GM21825 (cell line): ENCODE results near the gene GCAT.

Experiments
- ATAC-seq: cut with Tn5 transposase; IDR thresholded peaks from one replicate; pipeline ENCODE4 v1.9.1; 2021; ENCODE audit warnings: mild to moderate bottlenecking, moderate library complexity; ENCODE audit not compliant: unreplicated experiment

The GCAT gene

GRCh38 chr22:37806409-37807333, 1.1 kb upstream of the GCAT start:
- ATAC-seq: no peak

GRCh38 chr22:37808294-37808657, 542 bp downstream of the GCAT start:
- no peak for ATAC-seq

DNA sequence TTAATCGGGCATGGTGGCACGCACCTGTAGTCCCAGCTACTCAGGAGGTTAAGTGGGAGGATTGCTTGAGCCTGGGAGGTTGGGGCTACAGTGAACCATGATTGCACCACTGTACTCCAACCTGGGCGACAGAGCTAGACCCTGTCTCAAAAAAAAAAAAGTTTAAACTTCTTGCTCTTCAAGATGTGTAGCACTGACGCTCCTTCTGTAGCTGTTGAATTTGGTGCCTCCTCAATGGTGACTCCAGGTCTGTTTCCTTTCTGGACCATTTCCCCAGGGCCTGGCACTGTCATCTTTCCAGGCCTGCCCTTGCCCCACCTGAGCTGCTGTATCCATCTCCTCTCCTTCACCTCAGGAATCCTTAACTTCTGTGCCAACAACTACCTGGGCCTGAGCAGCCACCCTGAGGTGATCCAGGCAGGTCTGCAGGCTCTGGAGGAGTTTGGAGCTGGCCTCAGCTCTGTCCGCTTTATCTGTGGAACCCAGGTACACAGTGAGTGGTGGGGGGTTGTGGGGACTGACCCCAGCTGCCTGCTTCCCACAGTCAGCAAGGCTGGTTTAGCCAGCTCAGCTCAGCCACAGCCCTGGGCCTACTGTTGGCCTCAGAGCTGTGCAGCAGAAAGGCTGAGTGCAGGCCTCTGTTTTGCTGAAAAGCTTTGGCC, 2.1 kb downstream of the GCAT start:
- no peak for ATAC-seq

GRCh38 chr22:37811867-37812266, 4.1 kb downstream of the GCAT start:
- ATAC-seq: no peak

DNA sequence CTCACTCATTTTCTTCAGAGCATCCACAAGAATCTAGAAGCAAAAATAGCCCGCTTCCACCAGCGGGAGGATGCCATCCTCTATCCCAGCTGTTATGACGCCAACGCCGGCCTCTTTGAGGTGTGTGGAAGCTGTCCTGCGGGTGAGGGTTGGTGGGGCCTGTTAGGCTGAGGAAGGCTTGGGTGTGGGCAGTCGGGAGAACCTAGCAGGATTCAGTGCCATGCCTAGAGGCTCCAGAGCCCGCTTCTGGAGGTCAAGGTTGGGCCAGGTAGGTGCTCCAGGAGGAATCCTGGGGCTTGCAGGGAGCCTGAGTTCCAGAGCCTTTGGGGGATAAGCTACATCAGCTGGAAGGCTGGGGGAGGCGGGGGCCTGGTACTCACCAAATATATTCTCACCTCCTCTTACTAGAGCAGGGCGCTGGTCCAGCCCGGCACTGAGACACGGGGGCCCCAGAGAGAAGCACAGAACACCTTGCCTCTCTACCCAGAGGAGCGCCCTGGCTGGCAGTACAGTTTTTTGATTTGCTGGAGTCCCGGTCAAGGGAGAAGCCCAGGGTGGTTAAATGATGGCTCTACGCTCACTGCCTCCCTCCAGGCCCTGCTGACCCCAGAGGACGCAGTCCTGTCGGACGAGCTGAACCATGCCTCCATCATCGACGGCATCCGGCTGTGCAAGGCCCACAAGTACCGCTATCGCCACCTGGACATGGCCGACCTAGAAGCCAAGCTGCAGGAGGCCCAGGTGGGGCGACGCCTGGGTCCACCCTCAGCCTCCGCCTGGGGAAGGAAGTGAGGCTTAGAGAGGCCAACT, 5.3 kb downstream of the GCAT start:
- ATAC-seq: no peak

DNA sequence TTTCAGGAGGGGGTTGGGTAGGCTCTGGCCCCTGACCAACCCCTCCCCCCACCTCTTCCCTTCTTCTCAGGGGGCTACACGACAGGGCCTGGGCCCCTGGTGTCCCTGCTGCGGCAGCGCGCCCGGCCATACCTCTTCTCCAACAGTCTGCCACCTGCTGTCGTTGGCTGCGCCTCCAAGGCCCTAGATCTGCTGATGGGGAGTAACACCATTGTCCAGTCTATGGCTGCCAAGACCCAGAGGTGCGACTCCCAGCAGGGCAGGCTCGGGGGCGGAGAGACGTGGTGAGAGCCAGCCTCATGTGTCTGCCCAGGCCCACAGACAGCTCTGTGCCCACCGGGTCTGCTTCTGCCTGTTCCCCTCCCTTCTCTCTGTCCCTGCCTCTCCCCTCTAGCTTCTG, 7.9 kb downstream of the GCAT start:
- ATAC-seq: no peak

GRCh38 chr22:37816543-37817180, 8.9 kb downstream of the GCAT start:
- no peak for ATAC-seq

DNA sequence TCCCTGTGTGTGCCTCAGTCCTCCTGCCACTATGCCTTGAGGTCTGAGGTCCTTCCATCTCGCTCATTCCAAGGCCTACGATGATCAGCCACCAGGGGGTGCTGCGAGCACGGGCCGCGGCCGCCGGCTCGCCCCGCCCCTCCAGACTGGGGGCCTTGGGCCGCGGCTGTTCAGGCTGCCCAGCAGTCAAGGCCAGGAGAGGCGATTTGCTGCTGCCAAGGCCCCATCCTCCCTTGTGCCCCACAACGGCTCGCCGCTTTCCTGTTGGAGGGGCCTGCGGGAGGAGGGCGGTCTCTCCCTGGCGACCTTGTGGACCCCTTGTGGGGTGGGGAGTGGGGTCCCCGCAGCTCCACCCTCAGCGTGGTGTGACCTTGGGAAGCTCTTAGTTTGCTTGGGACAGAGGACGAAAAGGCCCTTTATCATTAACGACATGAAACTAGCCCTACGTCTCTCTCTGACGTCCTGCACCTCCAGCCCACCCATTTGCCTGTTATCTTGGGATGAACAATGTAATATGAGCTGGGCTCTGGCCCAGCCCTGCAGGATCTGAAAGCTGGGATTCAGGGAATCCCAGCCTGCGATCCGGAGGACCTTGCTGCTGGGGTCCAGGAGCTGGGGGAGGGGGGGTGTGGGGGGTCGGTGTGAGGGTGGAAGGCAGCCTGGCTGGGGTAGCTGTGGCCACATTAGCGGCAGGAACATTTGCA, 10.1 kb downstream of the GCAT start:
- ATAC-seq: no peak

DNA sequence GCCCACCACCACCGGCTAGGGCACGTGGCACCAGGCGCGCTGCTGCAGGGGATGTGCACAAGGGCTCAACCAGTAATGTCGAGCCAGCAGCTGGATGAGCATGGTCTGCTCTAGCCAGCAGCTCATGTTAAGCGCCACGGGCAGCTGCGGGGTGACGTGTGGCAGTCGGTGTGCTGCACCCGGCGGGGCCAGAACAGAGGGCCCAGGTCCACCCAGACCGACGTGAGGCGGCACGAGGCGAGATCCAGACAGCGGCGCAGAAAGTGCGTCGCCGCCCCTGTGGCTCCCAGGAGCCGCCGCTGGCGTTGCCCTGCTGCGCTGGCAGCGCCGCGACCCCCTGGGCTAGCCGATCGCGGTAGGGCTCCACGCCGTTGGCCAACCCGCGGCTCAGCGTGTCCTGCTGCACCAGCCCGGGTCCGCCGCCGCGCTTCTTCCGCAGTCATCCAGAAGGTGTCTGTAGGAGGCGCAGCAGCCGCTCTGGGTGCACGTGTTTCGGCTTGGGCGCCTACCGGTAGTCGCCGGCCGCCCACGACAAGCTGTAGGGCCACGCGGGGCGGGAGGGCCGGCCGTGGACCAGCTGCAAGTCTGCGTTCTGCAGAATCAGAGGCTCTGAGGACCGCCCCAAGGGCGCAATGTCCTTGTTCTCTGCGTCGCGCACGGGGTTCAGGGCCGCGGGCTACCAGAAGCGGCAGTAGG, 10.8 kb downstream of the GCAT start:
- no peak for ATAC-seq

DNA sequence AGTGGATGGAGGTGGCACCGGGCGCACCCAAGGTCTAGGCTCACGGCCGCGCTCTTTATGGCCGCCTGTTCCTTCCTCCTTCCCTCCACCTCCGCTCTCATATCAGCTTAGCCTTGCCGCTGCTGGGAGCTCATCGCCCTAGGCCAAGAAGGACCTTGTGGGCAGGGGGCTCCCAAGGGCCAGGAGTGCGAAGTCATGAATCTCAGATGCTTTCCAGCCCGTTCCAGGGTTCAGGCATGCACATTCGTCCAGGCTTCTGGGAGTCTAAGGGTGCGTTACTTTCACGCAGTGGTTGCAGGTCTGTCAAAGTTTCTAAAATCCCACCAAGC, 11.3 kb downstream of the GCAT start:
- no peak for ATAC-seq

DNA sequence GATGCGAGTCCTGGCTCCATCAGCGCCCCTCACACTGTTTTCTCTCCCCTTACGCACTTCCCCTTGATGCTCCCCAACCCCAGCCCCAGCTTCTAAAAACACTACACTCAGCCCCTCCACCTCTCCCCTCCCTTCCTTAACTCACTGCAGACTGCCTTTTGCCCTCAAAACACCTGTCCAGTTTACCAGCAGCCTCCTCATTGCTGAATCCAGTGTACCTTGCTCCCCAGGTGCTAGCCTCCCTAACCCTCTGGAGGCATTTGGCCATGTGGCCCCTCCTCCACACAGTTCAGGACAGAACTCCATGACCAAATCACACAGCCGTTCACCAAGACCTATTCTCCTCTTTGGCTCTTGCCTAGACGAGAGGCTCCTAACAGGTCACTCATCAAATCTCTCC, 12.6 kb downstream of the GCAT start:
- ATAC-seq: no peak

DNA sequence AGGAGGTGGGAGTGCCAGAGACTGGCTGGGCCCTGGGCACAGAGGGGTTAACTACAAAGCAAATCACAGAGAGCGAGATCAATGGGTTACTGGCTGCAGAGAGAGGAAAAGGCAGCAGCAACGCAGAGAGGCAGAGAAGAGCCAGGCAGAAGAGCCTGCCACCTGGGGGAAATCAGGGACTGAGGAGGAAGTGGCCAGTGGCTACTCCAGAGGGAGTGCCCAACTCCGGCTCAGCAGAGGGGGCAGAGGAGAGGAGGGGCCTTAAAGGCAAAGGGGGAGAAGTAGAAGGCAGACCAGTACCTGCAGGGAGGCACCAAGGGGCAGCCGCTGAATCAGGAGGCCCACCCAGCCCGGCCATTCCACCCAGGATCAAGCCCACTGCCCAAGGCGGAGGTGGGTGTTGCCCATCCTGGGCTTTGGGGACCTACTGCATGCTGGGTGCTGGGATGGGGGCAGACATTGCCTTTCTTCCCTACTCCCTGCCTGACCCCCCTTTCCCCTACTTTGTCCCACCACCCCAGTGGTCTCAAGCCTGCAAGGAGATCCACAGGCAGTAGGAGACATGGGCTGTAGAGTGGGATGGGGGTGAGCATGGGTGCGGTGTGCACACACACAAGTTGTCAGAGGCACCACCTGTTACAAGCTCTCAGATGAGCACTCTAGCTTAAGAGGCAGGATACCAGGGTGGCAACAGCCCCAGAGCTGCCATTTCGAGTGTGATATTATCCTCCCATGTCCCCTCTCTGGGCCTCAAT, 14.5 kb downstream of the GCAT start:
- no peak for ATAC-seq

DNA sequence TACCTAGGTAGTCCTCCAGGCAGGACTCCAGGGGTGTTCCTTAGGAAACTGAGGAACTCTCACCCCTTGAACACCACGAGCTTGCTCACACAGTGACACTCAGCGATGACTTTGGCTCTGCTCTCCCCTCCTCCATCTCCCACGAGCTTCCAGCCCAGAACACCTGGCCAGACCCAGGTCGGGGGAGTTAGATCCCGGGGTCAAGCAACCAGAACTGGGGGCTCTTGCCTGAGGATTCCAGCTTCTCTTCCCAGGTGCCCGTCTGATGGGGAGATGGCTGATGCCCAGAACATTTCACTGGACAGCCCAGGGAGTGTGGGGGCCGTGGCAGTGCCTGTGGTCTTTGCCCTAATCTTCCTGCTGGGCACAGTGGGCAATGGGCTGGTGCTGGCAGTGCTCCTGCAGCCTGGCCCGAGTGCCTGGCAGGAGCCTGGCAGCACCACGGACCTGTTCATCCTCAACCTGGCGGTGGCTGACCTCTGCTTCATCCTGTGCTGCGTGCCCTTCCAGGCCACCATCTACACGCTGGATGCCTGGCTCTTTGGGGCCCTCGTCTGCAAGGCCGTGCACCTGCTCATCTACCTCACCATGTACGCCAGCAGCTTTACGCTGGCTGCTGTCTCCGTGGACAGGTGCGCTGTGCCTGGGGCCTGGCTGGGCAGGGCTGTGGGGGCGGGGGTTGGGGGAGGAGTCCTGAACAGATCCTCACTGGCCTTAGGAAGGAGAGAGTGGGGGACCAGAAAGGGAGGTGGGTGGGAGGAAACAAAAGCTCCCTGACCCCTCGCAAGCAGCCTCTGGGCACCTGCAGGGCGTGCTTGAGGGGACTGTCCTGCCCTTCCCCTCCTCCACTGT, 15.6 kb downstream of the GCAT start, which contains the start of gene GALR3:
GALR3 (plus strand) TSS at position 249 of the 852 bp plus-strand sequence; CDS start at position 274, 25 bp downstream.
- ATAC-seq: no peak

GRCh38 chr22:37824674-37825641, 17.2 kb downstream of the GCAT start:
- no peak for ATAC-seq

GRCh38 chr22:37827056-37827455, 19.3 kb downstream of the GCAT start:
- ATAC-seq: no peak

GRCh38 chr22:37830093-37830842, 22.5 kb downstream of the GCAT start:
- ATAC-seq: no peak
